Right hindlimb (tissue), 1 donor: Measurements from ENCODE around the gene ZNF575.

Source experiments
- DNase-seq: peaks from one replicate; pipeline ENCODE4 v3.0.0-alpha.2; 2018

ZNF575 gene

GRCh38 chr19:43532962-43533545, at the start of gene ZNF575:
ZNF575 (plus strand) TSS chr19:43533188; CDS start chr19:43534423, 1,235 bp downstream.
- peak; percentile 99 for DNase-seq

- DNase-seq, result no peak
Observed at GRCh38 chr19:43483281-43483680, 49.7 kb upstream of the ZNF575 start.

GRCh38 chr19:43485951-43486350, 47.0 kb upstream of the ZNF575 start:
- no peak for DNase-seq

- DNase-seq, result no peak
Observed at GRCh38 chr19:43486412-43486811, 46.6 kb upstream of the ZNF575 start.

GRCh38 chr19:43488179-43488578, 44.8 kb upstream of the ZNF575 start:
- DNase-seq, result no peak

GRCh38 chr19:43489310-43489709, 43.7 kb upstream of the ZNF575 start:
- DNase-seq, result no peak

GRCh38 chr19:43489979-43490599, 42.9 kb upstream of the ZNF575 start:
- no peak for DNase-seq

GRCh38 chr19:43490759-43491158, 42.2 kb upstream of the ZNF575 start:
- no peak for DNase-seq

- DNase-seq, result no peak
Observed at GRCh38 chr19:43495082-43495481, 37.9 kb upstream of the ZNF575 start.

- DNase-seq, result no peak
Observed at GRCh38 chr19:43496960-43497359, 36.0 kb upstream of the ZNF575 start.

- peak; percentile 73 for DNase-seq
Observed at GRCh38 chr19:43498233-43498842, 34.6 kb upstream of the ZNF575 start.

- DNase-seq, result no peak
Observed at GRCh38 chr19:43499042-43499441, 33.9 kb upstream of the ZNF575 start.

- DNase-seq, result no peak
Observed at GRCh38 chr19:43501661-43502418, 31.1 kb upstream of the ZNF575 start.

- no peak for DNase-seq
Observed at GRCh38 chr19:43502419-43502976, 30.5 kb upstream of the ZNF575 start.

GRCh38 chr19:43503501-43504425, 29.2 kb upstream of the ZNF575 start:
- peak; percentile 96 for DNase-seq

GRCh38 chr19:43504426-43505185, 28.4 kb upstream of the ZNF575 start, which contains the start of gene PHLDB3:
PHLDB3 (minus strand) TSS chr19:43504746; CDS start chr19:43504118, 628 bp downstream.
- no peak for DNase-seq

GRCh38 chr19:43505186-43505456, 27.9 kb upstream of the ZNF575 start:
- no peak for DNase-seq

GRCh38 chr19:43505941-43506340, 27.0 kb upstream of the ZNF575 start:
- no peak for DNase-seq

- DNase-seq, result no peak
Observed at GRCh38 chr19:43506629-43507028, 26.4 kb upstream of the ZNF575 start.

- no peak for DNase-seq
Observed at GRCh38 chr19:43507880-43508279, 25.1 kb upstream of the ZNF575 start.

- no peak for DNase-seq
Observed at GRCh38 chr19:43510713-43511112, 22.3 kb upstream of the ZNF575 start.

GRCh38 chr19:43511324-43511723, 21.7 kb upstream of the ZNF575 start:
- no peak for DNase-seq
